ENCODE data around the gene LGALSL. TPM values are rescaled to one million over a fixed set of nuclear protein-coding genes. Genes with fewer than 3 reads are reported as not detected.

The LGALSL gene
- total RNA-seq, result 46.4 TPM

DNA sequence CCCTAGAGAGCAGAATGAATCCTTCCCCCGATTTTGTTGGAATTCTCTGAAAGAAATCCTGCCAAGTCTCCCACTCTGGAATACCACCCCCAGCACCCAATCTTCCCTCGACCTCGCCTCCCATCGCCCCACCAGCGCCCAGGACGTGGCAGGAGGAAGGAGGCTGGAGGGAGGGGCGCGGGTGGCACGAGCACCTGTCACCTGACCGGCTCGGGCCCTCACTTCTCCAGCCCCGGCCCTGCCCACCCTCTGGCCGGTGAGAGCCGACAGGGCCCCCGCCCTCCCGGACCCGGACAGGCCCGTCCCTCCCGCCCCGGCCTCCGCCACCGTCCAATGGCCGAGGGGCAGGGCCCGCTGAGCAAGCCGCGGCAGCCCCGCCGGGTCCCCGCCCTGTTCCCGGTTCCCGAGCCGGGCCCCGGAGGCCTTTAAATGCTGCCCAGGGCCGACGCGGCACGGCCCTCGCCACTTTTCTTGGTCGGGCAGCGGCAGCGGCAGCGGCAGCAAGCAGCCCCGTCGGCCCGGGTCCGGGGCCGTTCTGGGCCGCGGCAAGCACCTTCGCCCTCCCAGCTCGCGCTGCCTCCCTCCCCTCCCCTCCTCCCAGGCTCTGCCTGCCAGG lies at the start of gene LGALSL:
Gene LGALSL (plus strand): TSS at position 393 of the 616 bp plus-strand sequence. CDS start 384 bp downstream, outside the sequence.
- DNase-seq, result peak; percentile 56

DNA sequence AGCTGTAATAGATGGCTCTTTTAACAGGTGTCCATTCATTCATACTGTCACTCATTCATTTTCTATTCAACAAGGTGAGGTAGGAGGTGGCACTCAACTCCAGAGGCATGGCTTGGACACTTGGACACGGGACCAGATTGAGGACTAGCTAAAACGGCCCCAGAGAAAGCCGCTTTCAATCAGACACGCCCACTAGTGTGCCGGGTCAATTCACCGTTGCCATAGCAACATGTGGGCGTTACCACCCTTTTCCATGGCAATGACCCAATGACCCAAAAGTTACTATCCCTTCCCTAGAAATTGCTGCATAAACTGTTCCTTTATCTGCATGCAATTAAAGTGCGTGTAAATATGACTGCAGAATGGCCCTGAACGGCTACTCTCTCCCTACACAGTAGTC lies 49.2 kb upstream of the LGALSL start:
- DNase-seq, result peak; percentile 39

DNA sequence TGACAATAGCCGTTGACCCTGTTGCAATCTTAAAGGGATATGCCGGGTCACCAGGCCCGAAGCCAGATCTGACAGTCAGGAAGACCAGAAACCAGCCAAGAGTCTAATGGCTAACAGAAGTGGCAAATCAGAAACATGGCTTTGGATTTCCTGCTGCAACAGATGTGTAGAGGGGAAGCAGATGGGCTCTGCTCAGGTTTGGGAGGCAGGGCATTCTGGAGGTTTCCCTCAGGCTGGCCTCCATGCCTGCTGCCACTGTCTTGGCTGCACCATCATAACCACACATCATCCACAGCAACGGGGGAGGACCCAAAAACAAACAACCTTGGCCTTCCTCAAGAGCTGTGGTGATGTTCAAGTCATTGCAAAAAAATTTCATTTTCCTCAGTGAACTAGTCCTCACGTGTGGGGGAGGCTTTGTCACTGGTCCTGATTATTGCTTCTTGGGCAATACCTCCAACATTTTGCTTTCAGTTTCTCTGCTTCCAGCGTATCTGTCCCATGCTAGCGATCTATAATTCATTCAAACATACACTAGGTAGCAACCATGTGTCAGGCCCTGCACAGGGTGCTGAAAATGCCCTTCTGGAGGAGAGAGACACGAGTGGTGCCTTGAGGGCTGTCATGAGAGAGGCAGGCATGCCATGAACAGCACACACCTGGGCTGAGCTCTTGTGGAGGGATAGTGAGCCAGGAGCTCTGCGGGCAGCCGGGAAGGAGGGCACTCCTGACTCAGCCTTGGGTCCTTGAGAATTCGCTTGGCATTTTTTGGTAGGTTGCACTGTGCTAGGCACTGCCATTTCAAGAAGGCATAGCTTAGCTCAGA lies 48.2 kb upstream of the LGALSL start:
- peak; percentile 80 for DNase-seq

DNA sequence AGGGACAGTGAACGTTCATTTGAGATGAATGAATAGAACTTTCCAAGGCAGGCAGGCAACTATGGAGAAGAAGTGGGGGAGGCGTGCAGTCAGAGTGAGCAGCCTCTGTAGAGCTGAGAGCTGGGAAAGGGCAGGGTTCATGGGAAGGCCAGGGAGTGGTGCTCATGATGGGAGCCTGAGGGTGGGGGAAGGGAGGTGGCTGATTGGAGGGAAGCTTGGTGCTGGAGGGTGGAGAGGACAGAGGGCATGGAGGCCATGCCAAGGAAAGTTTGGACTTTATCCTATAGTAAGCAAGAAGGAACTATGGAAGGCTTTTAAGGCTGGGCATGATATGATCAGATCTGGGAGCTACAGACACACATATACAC lies 47.6 kb upstream of the LGALSL start:
- DNase-seq, result no peak

DNA sequence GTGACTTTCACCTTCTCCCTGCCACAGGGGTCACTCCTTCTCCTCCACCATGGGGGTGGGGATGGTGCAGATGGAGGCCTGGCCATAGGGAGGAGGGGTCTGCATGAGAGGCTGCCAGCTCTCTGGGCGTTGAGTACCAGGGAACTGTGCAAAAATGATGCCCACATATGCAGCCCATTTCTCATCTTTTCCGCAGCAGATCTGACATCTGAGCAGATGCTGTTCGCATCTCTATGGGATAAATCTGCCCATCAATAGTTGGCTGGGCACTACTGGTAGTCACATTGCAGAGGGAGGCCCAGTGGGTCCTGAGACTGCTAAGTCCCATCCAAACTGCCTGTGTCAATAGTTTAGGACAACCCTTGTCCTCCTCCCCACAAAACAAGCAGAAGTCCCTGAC lies 45.9 kb upstream of the LGALSL start:
- DNase-seq, result no peak

DNA sequence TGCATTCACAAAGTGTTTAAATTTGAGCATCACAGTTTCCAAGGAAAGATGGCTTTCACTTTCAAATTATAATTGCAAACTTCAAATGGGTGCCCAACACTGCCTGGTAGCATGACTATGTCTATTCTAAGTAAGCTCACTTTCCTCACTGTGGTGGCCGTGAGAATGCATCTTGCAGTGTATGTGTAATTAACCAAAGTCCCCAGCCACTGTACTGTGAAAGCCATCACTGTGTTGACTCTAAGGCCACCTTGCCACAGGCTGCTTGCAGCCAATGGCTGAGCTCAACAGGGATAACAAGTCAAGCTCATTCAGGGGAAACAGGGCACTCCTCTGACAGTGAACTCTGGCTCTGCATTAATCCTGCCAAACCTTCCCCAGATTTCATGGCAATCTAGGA lies 43.3 kb upstream of the LGALSL start:
- DNase-seq, result no peak

DNA sequence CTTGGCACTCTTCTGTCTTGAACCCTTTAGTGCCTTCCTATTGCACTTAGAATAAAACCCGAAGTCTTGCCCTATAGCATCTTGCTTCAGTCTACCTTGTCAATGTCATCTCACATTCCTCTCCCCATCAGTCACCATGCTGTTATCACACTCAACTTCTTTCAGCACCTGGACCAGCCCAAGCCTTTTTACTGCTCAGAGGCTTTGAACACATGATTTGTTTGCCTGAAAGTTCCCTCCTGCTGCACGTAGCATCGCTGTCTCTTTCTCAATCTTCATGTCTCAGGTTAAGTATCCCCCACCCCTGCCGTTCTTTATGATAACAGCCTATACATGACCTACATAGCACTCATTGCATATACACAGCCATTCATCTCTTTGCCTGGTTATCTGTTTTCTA lies 41.3 kb upstream of the LGALSL start:
- no peak for DNase-seq

DNA sequence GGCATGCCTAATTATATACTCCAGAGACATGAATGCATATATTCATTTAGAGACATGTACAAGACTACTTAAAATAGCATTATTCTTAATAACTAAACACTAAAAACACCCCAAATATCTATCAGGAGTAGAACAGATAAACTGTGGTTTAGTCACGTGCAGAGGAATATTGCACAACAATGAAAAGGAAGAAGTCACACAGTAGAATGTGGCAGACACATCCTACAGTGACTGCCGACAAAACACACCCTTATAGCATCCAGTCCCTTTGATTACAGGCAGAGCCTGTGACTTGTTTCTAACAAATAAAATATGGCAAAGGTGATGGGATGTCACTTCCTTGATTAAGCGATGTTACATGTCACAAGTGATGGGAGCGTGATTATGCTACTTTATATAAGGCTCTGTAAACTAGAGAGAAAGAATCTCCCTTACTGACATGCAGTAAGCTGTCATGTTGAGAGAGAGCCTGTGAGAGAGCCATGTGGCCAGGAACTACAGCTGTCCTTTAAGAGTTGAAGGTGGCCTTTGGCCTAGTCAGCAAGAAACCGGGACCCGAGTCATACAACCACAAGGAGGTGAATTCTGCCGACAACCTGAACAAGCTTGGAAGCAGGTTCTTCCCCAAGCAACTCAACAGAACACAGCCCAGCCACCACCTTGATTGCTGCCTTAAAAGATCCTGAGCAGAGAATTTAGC lies 39.1 kb upstream of the LGALSL start:
- DNase-seq, result no peak

DNA sequence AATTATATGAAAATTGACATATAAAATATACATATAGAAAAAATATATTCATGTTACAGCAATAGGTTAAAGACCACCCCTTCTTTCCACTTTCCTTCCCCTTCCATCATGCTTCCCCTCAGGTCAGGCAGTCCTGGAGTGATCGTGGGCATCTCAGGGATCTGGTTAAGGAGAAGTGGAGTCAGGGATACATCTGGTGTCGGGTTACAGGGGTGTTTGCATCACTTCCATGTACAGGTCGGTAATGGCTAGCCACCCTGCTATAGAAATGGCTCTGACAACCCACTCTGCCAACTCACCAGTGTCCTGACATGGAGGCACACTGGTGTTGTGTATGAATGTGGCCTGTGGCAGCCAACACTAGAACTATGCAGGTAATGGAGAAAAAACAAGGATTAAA lies 36.3 kb upstream of the LGALSL start:
- no peak for DNase-seq

DNA sequence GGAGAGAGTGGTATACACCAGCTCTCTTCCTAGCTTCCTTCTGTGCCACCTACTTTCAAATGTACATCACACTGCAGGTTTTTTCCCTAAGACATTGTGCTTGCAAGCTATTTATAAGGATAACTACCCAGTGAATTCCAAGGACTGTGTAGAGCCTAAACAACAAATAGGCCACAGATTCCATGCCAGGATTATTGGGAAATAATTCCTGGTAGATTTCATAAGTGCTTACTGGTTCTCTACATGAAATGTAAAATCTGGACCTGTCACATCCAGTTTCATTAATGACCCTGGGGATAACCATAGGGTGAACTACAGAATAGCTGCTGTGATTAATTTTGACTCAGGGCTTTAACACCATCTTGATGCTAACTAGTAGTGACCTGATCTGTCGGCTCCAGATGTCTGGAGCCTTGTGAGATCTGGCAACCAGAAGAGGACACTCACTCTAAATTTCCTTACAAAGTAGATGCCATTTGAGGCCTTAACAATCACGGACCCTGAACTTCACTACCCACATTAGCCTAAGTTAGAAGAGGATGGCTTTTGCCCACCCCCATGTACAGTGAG lies 34.3 kb upstream of the LGALSL start:
- DNase-seq, result no peak

DNA sequence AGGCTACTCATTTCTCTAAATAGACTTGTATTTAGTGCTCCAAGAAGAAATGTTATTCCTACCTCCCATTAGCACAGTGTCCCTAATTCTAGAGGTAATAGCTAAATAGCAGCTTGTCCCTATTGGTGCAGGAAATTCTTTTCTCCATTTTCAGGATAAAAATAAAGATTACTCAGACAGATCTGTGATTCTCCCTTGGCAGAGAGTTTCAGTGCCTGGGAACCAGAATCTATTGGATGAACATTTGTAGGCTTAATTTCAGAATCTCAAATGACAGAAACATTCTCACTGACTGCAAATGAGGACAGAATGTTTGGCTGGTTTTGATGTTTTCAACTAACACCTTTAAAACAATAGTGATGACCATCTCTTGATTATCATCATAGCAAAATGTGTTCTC lies 33.3 kb upstream of the LGALSL start:
- peak; percentile 32 for DNase-seq

DNA sequence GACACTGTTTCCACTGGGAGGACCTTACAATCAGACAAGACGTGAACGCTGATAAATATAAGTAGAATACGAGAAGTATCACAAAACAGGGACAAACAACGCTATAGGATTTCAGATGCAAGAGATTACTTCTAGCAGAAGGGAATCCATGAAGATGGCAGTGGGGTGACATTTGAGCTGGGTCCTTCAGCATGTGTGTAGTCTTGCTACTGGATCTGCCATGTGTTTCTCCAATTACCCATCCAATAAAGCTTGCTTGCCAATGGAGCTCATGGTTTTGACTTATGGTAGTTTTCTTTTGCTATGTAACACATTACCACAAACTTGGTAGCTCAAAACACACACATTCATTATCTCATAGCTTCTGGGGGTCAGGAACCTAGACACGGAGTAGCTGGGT lies 32.8 kb upstream of the LGALSL start:
- no peak for DNase-seq

DNA sequence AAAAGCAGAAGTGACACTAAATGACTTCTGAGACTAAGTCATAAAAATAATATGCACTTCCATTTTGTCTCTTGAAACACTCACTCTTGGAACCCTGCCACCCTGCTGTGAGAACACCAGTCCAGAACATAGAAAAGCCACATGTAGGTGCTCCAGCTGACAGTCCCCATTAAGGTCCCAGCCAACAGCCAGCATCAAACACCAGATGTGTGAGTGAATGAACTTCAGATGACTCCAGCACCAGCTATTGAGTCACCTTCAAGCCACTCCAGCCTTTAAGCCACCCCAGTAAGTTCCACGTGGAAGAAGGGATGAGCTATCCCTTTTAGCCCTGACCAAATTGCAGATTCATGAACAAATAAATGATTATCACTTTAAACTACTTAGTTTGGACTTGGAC lies 31.5 kb upstream of the LGALSL start:
- no peak for DNase-seq

DNA sequence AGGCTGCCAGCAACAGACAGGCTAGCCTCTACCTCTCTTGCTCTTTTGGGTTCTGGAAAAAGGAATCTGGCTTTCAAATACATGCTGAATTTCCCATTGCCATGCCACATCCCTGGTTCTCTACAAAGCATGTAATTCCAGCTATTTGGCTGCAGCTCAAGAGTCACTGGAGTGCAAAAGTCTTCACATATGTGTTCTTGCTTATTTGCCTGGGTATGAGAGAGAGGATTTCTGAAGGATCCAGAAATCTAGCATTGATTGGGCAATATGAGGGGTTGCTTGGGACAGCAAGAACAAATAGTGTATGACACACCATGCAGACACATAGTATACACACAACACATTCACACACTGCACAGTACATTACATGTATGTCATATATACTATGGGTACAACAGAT lies 30.7 kb upstream of the LGALSL start:
- peak; percentile 77 for DNase-seq

DNA sequence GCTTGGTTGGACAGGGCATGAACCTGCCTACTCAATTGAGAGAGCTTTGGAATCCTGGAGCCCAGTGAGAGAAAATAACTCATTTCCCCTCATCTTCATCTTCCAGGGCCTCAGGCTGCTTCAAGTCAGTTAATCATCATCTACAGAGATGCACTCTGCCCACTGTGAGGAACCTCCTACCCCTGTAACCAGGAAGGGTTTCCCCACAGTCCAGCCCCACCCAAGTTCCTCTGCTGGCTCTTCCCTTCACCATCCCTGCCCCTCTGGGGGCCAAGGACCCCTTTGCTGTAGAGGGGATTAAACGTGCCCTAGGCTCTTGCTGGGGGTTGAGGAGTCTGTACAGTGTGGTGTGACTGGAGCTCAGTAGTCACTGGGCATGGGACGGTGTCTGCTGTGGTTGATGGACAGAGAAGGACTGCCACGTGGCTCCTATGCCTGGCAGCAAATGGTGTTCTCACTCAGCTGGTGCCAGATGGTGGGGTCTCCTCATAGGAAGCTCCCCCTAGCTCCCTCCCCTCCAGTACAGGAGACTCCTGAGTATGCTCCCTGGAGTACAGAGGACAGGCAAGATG lies 29.5 kb upstream of the LGALSL start:
- DNase-seq, result no peak

DNA sequence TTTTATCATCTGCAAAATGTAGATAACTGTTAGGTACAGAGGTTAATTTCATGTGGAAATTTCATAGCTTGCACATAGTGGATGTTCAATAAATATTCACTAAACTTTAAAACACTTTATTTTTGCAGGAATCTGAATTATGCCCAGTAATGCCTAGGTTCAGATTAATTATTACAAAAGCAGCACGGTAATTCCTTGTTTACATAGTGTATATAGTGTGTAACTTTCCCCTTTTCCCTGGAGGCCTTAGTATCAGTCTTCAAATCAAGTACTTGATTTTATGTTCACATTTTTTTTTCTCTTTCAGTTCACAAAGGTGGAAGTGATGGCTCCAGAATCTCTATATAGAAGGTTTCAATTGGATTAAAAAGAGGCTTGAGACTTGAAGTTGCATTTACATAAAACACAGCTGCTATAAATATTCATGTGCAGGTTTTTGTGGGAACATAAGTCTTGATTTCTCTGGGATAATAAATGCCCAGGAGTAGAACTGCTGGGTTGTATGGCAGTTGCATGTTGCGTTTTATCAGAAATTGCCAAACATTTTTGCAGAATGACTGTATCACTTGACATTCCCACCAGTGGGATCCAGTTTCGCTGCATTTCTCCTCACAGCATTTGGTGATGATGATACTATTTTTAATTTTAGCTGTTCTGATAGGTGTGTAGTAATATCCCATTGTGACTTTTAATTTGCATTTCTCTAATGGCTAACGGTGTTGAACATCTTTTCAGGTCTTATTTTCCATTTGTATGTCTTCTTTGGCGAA lies 27.6 kb upstream of the LGALSL start:
- DNase-seq, result no peak

DNA sequence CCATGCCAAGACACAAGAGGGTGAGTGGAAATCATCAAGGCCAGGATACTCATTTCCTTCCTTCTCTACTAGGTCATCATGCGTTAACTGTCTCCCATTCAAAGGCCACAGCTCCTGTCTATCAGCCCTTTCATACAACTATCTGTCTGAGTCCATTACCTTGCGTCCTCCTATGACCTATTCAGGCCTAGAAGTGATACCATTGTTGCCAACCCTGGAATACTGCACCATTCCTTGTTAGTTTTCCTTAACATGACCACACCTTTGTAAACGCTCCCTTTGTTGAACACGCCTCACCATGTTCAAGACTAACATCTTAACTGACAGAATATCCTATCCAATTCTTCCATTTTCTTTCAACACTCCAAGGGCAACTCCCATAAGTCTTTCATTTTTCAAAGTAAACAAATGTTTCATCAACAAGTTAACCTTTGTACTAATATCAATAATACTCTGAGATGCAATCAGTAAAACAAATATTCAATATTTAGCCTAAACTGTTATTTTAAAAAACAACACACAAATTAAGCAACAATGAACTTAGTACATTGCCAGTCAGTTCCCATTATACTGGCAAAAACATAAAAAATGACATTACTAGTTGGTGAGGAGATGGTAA lies 19.8 kb upstream of the LGALSL start:
- DNase-seq, result no peak

DNA sequence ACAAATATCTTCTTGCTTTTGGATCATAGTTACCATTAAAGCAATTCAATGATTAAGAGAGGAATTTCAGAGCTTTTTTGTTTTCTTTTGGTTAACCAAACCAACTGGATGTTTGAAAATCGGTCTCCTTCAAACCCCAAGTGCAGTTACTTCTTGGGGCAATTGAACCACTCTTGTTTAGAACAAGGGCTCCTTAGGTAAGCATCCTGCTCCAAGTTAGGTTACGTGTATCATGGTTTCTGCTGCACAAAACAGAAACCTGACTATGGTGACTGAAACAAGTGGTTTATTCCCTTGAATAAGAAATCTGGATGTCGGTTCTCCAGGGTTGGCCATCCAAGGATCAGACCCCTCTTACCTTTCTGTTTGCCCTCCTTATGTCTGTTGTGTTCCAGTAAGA lies 16.1 kb upstream of the LGALSL start:
- no peak for DNase-seq

DNA sequence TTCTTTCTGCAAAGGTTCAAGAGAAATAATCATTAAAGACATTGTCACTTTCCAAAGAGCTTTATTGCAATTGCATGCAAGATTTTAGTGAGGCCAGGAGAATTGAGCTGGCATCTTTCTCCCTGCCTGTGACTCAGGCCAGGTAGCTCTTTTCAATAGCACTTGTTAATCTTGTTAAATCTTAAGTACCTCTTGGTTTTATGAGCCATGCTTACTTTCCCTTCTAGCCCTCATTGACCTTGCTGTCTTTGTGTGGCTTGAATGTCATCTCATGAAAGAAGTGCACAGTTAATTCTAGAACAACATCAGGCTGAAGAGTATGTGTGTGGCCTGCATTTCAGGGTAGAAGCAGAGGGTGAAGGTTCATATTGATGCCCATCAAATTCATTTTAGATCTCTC lies 14.8 kb upstream of the LGALSL start:
- no peak for DNase-seq

DNA sequence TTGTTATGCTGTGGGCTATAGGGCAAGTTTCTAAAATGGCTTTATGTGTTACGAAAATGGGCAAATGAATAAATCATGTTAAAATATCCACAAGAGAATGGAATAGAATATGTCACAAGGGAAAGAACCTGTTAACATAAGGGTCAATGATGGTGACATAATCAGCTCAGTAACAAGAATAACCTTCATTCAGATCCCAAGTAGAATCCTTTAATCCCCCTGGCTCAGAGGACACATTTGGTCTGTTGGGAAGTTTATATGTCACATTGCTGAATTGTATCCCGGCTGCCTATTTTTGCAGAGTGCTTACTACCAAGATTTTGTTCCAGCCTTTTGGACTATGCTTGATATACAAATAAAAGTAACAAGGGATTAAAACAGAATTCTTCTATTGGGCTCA lies 13.1 kb upstream of the LGALSL start:
- no peak for DNase-seq

DNA sequence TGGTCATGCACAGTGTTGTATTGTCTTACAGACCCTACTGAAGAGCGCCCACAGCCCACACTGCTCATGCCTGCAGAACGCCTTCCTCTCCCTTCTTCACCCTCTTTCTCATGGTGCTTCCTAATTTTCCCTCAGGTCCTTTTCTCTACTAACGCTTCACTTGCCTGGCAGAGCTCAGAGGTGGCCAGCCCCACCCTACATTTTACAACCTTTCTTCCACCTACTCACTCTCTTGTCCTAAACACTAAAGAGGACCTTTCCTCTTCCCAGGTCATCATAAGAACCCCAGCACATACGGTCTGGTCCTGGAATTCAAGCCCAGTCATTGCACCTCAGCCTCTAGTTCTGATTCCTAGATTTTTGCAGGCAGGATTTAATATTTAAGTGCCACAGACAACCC lies 11.7 kb upstream of the LGALSL start:
- DNase-seq, result no peak
